GM19463 (cell line): ENCODE results near the gene GSX2.
A peak's percentile ranks its signal among the peaks of the same experiment; 100 is the strongest.
"Not testable (repeated sequence)": the region's sequence is repeated elsewhere in the genome, so short reads cannot be mapped to it uniquely, and the experiment has no call there.

Source experiments
- ATAC-seq: cut with Tn5 transposase; IDR thresholded peaks from one replicate; pipeline ENCODE4 v1.9.1; 2021; ENCODE audit warnings: mild to moderate bottlenecking, moderate library complexity; ENCODE audit not compliant: unreplicated experiment

GSX2 gene

GRCh38 chr4:54099748-54100574 lies at the start of gene GSX2:
GSX2 (plus strand) TSS chr4:54100163; CDS start chr4:54100345, 182 bp downstream.
- ATAC-seq: no peak

- no peak for ATAC-seq
Measured at GRCh38 chr4:54050214-54050904, 49.6 kb upstream of the GSX2 start.

- not testable (repeated sequence) for ATAC-seq
Measured at GRCh38 chr4:54053322-54053721, 46.6 kb upstream of the GSX2 start.

- ATAC-seq: no peak
Measured at GRCh38 chr4:54054501-54054900, 45.5 kb upstream of the GSX2 start.

DNA sequence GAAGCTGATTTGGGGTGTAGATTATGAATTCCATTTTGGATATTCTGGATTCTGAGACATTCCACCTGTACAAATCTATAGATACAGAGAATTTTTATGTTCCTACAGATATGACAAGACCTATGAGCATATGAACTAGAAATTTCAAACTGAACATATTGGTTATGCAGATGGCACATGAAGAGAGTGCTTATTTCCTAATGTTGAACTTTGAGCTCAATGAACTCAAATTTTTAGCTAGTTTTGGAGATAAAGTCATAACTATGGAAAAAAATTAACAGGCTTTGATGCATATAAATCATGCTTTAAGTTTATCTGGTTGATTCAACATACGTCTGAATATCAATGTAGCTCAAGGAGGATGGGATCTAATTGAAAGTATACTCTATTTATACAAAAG lies 44.5 kb upstream of the GSX2 start:
- no peak for ATAC-seq

DNA sequence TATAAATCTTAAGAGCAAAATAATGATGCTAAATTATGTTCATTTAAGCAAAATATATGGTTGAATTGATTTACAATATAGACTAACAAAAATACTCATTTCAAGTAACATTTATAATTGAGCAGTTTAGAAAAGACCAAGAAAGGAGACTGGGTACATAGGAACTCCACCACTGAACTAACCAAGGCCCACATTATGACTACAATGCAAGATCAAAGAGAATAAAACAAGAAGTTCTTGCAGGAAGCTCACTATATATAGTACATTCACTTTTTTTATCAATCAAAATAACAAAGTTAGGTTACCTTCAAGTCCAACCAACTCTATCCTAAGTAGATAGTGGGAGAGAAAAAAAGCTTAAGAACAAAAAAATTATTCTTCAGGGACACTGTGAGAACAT lies 43.6 kb upstream of the GSX2 start:
- no peak for ATAC-seq

DNA sequence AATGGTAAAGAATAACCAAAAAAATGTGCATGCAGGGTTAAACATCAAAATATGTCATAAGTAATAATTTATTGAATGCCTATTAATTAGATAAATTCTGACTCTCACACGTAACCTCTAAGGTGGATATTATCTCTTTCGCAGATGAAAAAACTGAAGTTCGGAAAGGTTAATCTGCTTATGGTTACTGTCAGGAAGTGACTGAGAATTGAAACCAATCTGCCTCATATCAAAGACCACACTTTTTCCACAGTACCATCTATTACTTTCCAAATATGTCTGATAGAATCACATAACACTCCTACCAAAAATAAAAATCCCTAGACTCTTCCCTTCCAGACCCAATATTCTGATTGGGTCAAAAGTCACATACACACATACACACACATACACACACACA lies 41.8 kb upstream of the GSX2 start:
- ATAC-seq: peak; percentile 35

DNA sequence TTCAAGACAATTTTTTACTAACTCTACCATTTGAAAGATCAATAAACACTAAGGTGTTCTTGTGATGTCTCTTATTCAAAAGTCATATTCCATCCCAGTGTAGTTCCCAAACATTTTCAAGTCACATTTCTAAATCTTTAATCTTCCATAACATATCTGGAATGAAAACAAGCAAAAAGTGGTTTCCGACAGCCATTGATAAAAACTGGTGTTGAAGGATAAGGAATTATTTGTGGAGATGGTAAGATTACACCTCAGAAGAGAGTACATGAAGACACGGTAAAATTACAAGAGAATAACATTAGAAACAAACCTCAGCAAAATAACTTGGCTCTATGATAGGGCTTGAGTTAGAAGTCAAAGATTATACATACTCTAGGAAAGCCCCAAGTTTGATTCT lies 39.8 kb upstream of the GSX2 start:
- no peak for ATAC-seq

GRCh38 chr4:54061067-54061466 lies 38.9 kb upstream of the GSX2 start:
- no peak for ATAC-seq

DNA sequence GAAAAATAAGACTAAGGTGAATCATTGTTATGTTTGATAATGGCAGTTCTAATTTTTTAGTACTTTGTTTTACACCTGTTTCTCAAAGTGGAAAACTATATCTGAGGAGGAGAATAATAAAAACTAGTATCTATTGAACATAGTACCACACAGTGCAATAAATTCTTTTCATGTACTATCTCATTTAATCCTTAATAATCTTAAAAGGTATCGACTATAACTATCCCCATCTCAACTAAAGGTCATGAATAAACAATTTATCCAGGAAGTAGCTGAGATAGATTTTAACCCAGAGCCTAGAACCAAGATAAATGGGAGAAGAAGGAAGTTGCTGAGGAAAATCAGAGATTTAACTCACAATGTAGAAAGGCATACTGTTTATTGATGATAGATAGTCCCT lies 38.1 kb upstream of the GSX2 start:
- no peak for ATAC-seq

DNA sequence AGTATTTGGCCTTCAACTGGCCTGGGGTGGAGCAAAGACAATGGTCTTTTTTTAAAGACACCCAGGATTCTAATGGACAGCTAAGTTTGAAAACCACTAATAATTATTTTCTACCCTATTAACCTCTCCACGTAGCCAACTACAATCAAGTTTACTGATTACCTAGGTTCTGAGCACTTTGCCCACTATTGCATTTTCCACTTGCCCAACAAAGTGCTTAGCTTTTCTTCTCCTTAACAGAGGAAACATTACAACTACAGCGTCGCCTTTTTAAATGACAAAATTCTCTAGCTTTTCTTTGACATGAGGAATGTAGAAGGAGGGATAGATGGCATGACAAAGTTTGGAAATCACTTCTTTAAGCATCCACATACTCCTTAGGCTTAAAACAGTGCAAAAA lies 37.6 kb upstream of the GSX2 start:
- no peak for ATAC-seq

GRCh38 chr4:54063229-54063628 lies 36.7 kb upstream of the GSX2 start:
- no peak for ATAC-seq

DNA sequence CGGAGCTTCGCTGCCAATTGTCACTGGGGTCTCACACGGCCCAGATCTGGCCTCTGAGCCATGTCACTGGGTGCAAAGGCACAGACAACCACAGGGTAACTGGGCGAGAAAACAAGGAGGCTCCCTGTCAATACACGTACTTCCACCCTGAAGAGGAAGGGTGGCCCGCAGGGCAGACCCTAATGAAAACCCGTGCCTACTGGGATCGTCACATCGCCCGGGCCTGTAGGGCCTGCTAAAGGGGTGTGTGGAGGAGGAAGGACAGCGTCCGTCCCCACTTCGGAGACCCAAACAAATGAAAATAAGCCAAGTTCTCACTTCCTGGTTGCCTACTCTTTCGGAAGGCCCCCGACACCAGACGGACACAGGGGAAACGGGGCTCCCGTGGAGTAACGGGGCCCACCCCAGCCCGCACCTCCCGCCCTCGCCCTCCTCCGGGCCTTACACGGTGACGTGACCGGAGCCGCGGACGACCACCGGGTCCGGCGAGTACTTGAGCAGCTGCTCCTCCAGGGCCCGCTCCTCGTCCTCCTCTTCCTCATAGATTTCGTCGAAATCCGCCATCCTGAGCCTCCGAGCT lies 36.1 kb upstream of the GSX2 start:
- ATAC-seq: peak; percentile 21

- ATAC-seq: peak; percentile 95
Measured at GRCh38 chr4:54064317-54065111, 35.4 kb upstream of the GSX2 start, which contains the start of gene CHIC2. CHIC2 (minus strand) TSS chr4:54064605; CDS start chr4:54064300, 305 bp downstream.

GRCh38 chr4:54065282-54066087 lies 34.5 kb upstream of the GSX2 start:
- ATAC-seq: no peak

GRCh38 chr4:54066088-54066415 lies 33.9 kb upstream of the GSX2 start:
- no peak for ATAC-seq

DNA sequence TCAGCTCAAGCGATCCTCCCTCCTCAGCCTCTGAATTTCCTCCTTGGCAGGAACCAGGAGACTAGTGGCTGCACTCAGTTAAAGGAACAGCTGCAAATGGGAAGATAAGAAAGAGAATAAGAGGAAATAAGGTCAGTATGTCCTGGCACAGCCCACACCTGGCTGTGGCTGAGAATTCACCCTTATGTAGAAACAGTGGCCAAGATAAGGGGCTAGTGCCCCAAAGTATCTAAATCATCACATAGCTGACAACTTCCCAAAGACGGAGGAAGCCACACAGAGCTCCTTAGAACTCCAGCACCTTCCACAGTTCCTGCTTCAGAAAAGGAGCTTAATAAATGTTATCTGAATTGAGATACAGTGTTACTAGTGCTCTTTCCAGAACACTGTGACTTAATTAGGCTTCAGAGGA lies 33.2 kb upstream of the GSX2 start:
- ATAC-seq: no peak

- ATAC-seq: no peak
Measured at GRCh38 chr4:54067166-54067565, 32.8 kb upstream of the GSX2 start.

DNA sequence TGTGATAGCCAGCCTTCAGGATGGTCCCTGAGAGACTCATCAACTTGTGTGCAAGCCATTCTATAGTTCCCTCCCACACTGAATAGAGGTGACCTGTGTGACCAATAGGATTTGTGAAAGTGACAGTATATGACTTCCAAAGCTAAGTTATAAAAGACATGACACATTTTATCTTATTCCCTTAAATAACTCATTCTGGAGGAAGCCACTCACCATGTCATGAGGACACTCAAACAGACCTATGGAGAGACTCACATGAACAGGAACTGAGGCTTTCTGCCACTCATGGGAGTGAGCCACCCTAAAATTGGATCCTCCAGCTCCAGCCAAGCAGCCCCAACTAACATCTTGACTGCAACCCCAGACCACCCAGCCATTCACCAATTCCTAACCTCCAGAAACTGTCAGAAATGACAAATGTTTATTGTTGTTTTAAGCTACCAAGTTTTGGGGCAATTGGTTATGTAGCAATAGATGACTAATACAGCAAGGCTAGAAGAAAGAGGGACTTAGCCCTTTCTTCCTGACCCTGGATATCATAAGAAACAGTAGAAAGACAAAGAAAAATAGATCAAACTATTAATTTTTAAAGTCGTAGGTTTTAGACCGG lies 26.6 kb upstream of the GSX2 start:
- ATAC-seq: no peak

- no peak for ATAC-seq
Measured at GRCh38 chr4:54074381-54074780, 25.6 kb upstream of the GSX2 start.
